Sigmoid colon (tissue), 7 donors: ENCODE measurements around the gene HCN2. TPM values are rescaled to one million over a fixed set of nuclear protein-coding genes. Genes with fewer than 3 reads are reported as not detected.

Experiments used
- DNase-seq: peaks from one replicate; pipeline ENCODE4 v3.0.0-alpha.2; 2019
- H3K27ac ChIP-seq, 4 donors: fragments of 200-600 bp; sonication (generic); one replicate each; pipeline ENCODE4 v1.5.1; 2016 to 2019; ENCODE audit warnings: mild to moderate bottlenecking in 1 of 4
- H3K27me3 ChIP-seq, 3 donors: fragments of 200-600 bp; sonication (generic); one replicate each; pipeline ENCODE4 v1.5.1; 2019; ENCODE audit warnings: mild to moderate bottlenecking in 1 of 3
- H3K36me3 ChIP-seq, 4 donors: fragments of 200-600 bp; sonication (generic); one replicate each; pipeline ENCODE4 v1.5.1; 2016 to 2019
- H3K4me1 ChIP-seq, 4 donors: fragments of 200-600 bp; sonication (generic); one replicate each; pipeline ENCODE4 v1.5.1; 2017 to 2019
- H3K4me3 ChIP-seq, 4 donors: fragments of 200-600 bp; sonication (generic); one replicate each; pipeline ENCODE4 v1.5.1; 2017 to 2019; ENCODE audit warnings: mild to moderate bottlenecking in 2 of 4, moderate library complexity in 1 of 4
- H3K9me3 ChIP-seq, 4 donors: fragments of 200-600 bp in 3 of 4; sonication (generic) in 3 of 4; one replicate each; pipeline versions ENCODE4 v1.5.1 to v1.6.1; 2013 to 2019
- EP300 ChIP-seq, 4 donors: sonication (generic); formaldehyde crosslinking; IDR thresholded peaks; one replicate each; pipeline ENCODE4 v1.6.1; 2017; ENCODE audit warnings: antibody characterized with exemption in 4 of 4
- POLR2A ChIP-seq, 2 donors: fragments of 450-650 bp; IDR thresholded peaks; one replicate each; pipeline ENCODE4 v1.6.1; 2016; ENCODE audit warnings: antibody characterized with exemption in 2 of 2, mild to moderate bottlenecking in 2 of 2, moderate library complexity in 2 of 2
- POLR2AphosphoS5 ChIP-seq, 4 donors: sonication (generic); formaldehyde crosslinking; IDR thresholded peaks; one replicate each; pipeline ENCODE4 v1.6.1; 2017; ENCODE audit warnings: antibody characterized with exemption in 4 of 4
- WGBS, 2 donors: extraction: QIAGEN DNeasy Blood & Tissue Kit; methylation state at CpG; one replicate each; pipeline ENCODE4 v1.1.7; 2013; 5-methylcytosine and 5-hydroxymethylcytosine counted together
- intact Hi-C: fragments of 100-400 bp; cut with DNase I; formaldehyde crosslinking; loops from one replicate; pipeline ENCODE4 v1.15.1; 2023
- polyA plus RNA-seq, 3 donors: library from polyadenylated mRNA; stranded (reverse); fragments of 200-250 nt; gene quantifications; one replicate each; pipeline ENCODE4 v1.2.3, GENCODE V29; 2013
- total RNA-seq, 4 donors: library from RNA; depleted of rRNA; stranded (reverse); fragments of >200 nt; gene quantifications; one replicate each; pipeline ENCODE4 v1.1.0, GENCODE V29; 2016
- TF ChIP-seq, protein P1 (sequence below), 4 experiments: fragments of 450-650 bp in 3 of 4; fragments of 200-600 bp in 1 of 4; IDR thresholded peaks; one replicate each; pipeline ENCODE4 v1.5.1; 2016 to 2019; ENCODE audit warnings: antibody characterized with exemption in 4 of 4, mild to moderate bottlenecking in 3 of 4, moderate library complexity in 2 of 4
- donor health status: healthy with polysubstance abuse.
- donor health status: Bipolar disorder and iron deficiency.
- donor health status: healthy.

The HCN2 gene
- total and polyA plus RNA-seq, 7 donors: 0.23 to 0.55 (median 0.39) TPM; not detected in 2

- TF ChIP-seq, protein P1, sequence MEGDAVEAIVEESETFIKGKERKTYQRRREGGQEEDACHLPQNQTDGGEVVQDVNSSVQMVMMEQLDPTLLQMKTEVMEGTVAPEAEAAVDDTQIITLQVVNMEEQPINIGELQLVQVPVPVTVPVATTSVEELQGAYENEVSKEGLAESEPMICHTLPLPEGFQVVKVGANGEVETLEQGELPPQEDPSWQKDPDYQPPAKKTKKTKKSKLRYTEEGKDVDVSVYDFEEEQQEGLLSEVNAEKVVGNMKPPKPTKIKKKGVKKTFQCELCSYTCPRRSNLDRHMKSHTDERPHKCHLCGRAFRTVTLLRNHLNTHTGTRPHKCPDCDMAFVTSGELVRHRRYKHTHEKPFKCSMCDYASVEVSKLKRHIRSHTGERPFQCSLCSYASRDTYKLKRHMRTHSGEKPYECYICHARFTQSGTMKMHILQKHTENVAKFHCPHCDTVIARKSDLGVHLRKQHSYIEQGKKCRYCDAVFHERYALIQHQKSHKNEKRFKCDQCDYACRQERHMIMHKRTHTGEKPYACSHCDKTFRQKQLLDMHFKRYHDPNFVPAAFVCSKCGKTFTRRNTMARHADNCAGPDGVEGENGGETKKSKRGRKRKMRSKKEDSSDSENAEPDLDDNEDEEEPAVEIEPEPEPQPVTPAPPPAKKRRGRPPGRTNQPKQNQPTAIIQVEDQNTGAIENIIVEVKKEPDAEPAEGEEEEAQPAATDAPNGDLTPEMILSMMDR (IDR thresholded peaks at IDR 0.05): no peak
- TF ChIP-seq POLR2AphosphoS5 (IDR thresholded peaks at IDR 0.05) (no peak), EP300 (IDR thresholded peaks at IDR 0.05) (no peak), POLR2A (IDR thresholded peaks at IDR 0.05) (no peak)
- no peak for DNase-seq
- peaks cover 0 to 54% (median 51%) of the 10 kb centered on the region in 4 donors for H3K4me1 ChIP-seq
- intact Hi-C loops: no loop called here
- WGBS, 2 donors: 83 to 90% methylated on average over 43 of the region's 43 CpGs
- no peaks in the 10 kb centered on the region for H3K9me3 ChIP-seq
- H3K27ac ChIP-seq: no peak overlapping the region
- H3K27me3 ChIP-seq: no peaks in the 10 kb centered on the region
- peaks cover 0 to 22% (median 5%) of the 10 kb centered on the region in 4 donors for H3K36me3 ChIP-seq
- H3K4me3 ChIP-seq: no peak overlapping the region
Measured at GRCh38 chr19:656751-657559, 67.3 kb downstream of the HCN2 start.

DNA sequence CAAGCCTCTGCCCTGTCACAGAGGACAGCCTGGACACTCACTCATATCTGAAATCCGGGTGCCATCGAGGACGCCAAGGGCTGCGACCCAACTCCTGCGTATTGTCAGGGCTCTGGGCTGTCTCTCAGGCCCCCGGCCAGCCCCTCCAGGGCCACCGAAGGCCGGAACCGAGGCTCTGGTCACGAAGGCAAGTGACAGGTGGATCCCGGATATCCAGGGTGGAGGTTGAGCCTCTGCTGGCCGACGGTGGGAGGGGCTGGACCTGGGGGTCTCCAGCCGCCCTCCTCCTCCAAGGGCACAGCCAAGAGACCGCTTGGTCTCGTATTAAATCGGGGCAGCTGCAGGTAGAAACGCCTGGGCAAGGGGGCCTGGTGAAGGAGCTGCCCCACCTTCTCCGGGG is 67.9 kb downstream of the HCN2 start:
- WGBS, 2 donors: 82 to 91% methylated on average over 19 of the region's 19 CpGs
- Histone ChIP-seq H3K27ac (no peak overlapping the region), H3K4me3 (no peak overlapping the region), H3K36me3 (peaks cover 0 to 16% (median 5%) of the 10 kb centered on the region in 4 donors), H3K9me3 (no peaks in the 10 kb centered on the region), H3K4me1 (peaks cover 0 to 61% (median 53%) of the 10 kb centered on the region in 4 donors), H3K27me3 (no peaks in the 10 kb centered on the region)
- intact Hi-C loops: no loop called here
- TF ChIP-seq, protein P1 (IDR thresholded peaks at IDR 0.05): no peak
- no peak for TF ChIP-seq EP300 (IDR thresholded peaks at IDR 0.05)
- TF ChIP-seq POLR2AphosphoS5 (IDR thresholded peaks at IDR 0.05): no peak
- no peak for TF ChIP-seq POLR2A (IDR thresholded peaks at IDR 0.05)
- DNase-seq: no peak

GRCh38 chr19:658059-658839 is 68.6 kb downstream of the HCN2 start:
- H3K4me3 ChIP-seq: no peak overlapping the region
- H3K27ac ChIP-seq: no peak overlapping the region
- H3K27me3 ChIP-seq: no peaks in the 10 kb centered on the region
- H3K9me3 ChIP-seq: no peaks in the 10 kb centered on the region
- TF ChIP-seq POLR2A (IDR thresholded peaks at IDR 0.05) (no peak), POLR2AphosphoS5 (IDR thresholded peaks at IDR 0.05) (no peak), EP300 (IDR thresholded peaks at IDR 0.05) (no peak)
- TF ChIP-seq, protein P1 (IDR thresholded peaks at IDR 0.05): no peak
- 69 to 82% methylated on average over 33 of the region's 33 CpGs for WGBS, 2 donors
- no peak for DNase-seq
- H3K4me1 ChIP-seq: peaks cover 0 to 61% (median 53%) of the 10 kb centered on the region in 4 donors
- H3K36me3 ChIP-seq: peaks cover 0 to 9% (median 4%) of the 10 kb centered on the region in 4 donors
- intact Hi-C loops: no loop called here

GRCh38 chr19:658916-659839 is 69.5 kb downstream of the HCN2 start:
- DNase-seq: peak; percentile 75
- intact Hi-C loops: no loop called here
- no peaks in the 10 kb centered on the region for H3K9me3 ChIP-seq
- H3K4me3 ChIP-seq: no peak overlapping the region
- peak overlapping the region in 1 of 4 donors; percentile 17 for H3K27ac ChIP-seq
- peaks cover 0 to 70% (median 62%) of the 10 kb centered on the region in 4 donors for H3K4me1 ChIP-seq
- WGBS, 2 donors: 76 to 81% methylated on average over 50 of the region's 50 CpGs
- H3K27me3 ChIP-seq: no peaks in the 10 kb centered on the region
- peaks cover 0 to 2% (median 0%) of the 10 kb centered on the region in 4 donors for H3K36me3 ChIP-seq
- TF ChIP-seq POLR2A (IDR thresholded peaks at IDR 0.05) (no peak), EP300 (IDR thresholded peaks at IDR 0.05) (no peak), POLR2AphosphoS5 (IDR thresholded peaks at IDR 0.05) (no peak)
- TF ChIP-seq, protein P1 (IDR thresholded peaks at IDR 0.05): no peak
